GM13976 (cell line): ENCODE results near the gene LCE3D.

Source experiments
- DNase-seq: peaks from one replicate; pipeline ENCODE4 v3.0.0; 2012; ENCODE audit warnings: low spot score
- in situ Hi-C: fragments of 300-500 bp; cut with MboI; formaldehyde crosslinking; loops from one replicate; pipeline ENCODE4 v1.12.0; 2022; ENCODE audit warnings: low sequenced_read_pairs, mixed read lengths, inconsistent platforms; ENCODE audit not compliant: unreplicated experiment
- TF ChIP-seq, protein P1 (sequence below): IDR thresholded peaks from 2 replicates; pipeline ENCODE4 v1.5.1; 2012; ENCODE audit warnings: borderline replicate concordance, mild to moderate bottlenecking; ENCODE audit not compliant: insufficient read depth; ENCODE audit errors: extremely low read depth, missing control alignments, control extremely low read depth

Gene LCE3D

DNA sequence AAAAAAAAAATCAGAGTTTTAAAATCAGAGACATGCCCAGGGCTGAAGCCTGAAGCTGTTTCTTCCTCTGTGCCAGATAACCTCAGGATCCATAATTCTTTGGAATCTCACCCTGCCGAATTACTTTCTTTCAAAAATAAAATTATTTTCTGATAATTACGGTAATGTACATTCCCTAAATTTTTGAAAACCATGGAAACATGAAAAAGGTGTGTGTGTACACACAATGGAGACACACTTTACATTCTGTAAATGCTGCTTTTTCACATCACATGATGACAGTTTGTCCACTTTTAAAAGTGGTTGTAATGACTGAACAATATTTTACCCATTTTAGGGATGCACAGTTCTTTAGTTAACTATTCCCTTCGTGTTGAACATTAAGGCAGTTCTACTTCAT, 44.5 kb downstream of the LCE3D start:
- DNase-seq: no peak
- TF ChIP-seq, protein P1, sequence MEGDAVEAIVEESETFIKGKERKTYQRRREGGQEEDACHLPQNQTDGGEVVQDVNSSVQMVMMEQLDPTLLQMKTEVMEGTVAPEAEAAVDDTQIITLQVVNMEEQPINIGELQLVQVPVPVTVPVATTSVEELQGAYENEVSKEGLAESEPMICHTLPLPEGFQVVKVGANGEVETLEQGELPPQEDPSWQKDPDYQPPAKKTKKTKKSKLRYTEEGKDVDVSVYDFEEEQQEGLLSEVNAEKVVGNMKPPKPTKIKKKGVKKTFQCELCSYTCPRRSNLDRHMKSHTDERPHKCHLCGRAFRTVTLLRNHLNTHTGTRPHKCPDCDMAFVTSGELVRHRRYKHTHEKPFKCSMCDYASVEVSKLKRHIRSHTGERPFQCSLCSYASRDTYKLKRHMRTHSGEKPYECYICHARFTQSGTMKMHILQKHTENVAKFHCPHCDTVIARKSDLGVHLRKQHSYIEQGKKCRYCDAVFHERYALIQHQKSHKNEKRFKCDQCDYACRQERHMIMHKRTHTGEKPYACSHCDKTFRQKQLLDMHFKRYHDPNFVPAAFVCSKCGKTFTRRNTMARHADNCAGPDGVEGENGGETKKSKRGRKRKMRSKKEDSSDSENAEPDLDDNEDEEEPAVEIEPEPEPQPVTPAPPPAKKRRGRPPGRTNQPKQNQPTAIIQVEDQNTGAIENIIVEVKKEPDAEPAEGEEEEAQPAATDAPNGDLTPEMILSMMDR: no peak
- in situ Hi-C loops: no loop called here

- DNase-seq: peak; percentile 48
Observed at GRCh38 chr1:152533327-152533938, 46.9 kb downstream of the LCE3D start.

More at GRCh38 chr1:152533327-152533938, 46.9 kb downstream of the LCE3D start:
- TF ChIP-seq, protein P1: peak; percentile 57
- in situ Hi-C loops: no loop called here
